H1 (cell line): ENCODE data around the gene DAP. TPM values are rescaled to one million over a fixed set of nuclear protein-coding genes. Genes with fewer than 3 reads are reported as not detected.

Experiments used
- CTCF ChIA-PET: fragments of 300-600 bp; sonication (Branson Sonifier 250); formaldehyde crosslinking; loops from one replicate; lab custom pipeline; 2021; ENCODE audit not compliant: partially characterized antibody; lab: Charles Lee
- POLR2A ChIA-PET: fragments of 300-600 bp; sonication (Branson Sonifier 250); formaldehyde crosslinking; loops from one replicate; lab custom pipeline; 2021; ENCODE audit warnings: inconsistent platforms; ENCODE audit not compliant: partially characterized antibody; lab: Charles Lee
- DNase-seq, 2 experiments: peaks; one replicate each; pipeline versions ENCODE4 v3.0.0 to v3.0.0-alpha.2; 2010 to 2022; ENCODE audit warnings: low spot score in 2 of 2, low read depth in 1 of 2, mixed read lengths in 1 of 2
- FAIRE-seq: peaks from 2 replicates; lab custom pipeline; 2011; peaks lifted over from hg19 to GRCh38; lab: Jason Lieb, UNC
- H2AFZ ChIP-seq: 2 replicates; pipeline ENCODE4 v1.8.1; 2012; ENCODE audit warnings: low read length, inconsistent platforms
- H2AK5ac ChIP-seq: 2 replicates; pipeline ENCODE4 v1.6.1; 2013; ENCODE audit warnings: low read depth, low read length
- H2BK120ac ChIP-seq: replicated peaks from 2 replicates; pipeline ENCODE3; 2013; ENCODE audit warnings: low read depth, low read length, inconsistent platforms
- H2BK12ac ChIP-seq: 2 replicates; pipeline ENCODE4 v1.6.1; 2013; ENCODE audit warnings: low read depth, low read length
- H2BK15ac ChIP-seq: 2 replicates; pipeline ENCODE4 v1.6.1; 2013; ENCODE audit warnings: low read length
- H2BK20ac ChIP-seq: 2 replicates; pipeline ENCODE4 v1.6.1; 2013; ENCODE audit warnings: low read length
- H2BK5ac ChIP-seq: 2 replicates; pipeline ENCODE4 v1.6.1; 2013; ENCODE audit warnings: low read depth, low read length
- H3K14ac ChIP-seq: 2 replicates; pipeline ENCODE4 v1.6.1; 2013; ENCODE audit warnings: inconsistent platforms; ENCODE audit not compliant: insufficient read length
- H3K18ac ChIP-seq: 2 replicates; pipeline ENCODE4 v1.6.1; 2013; ENCODE audit warnings: low read length; ENCODE audit errors: extremely low read depth
- H3K23ac ChIP-seq: 2 replicates; pipeline ENCODE4 v1.6.1; 2013; ENCODE audit warnings: inconsistent platforms; ENCODE audit not compliant: insufficient read length
- H3K23me2 ChIP-seq: 2 replicates; pipeline ENCODE4 v1.6.1; 2013; ENCODE audit warnings: low read depth, low read length
- H3K27ac ChIP-seq: 2 replicates; pipeline ENCODE4 v1.6.1; 2011; ENCODE audit warnings: low read depth, low read length, inconsistent platforms
- H3K27me3 ChIP-seq, 4 experiments: replicated peaks in 1 of 4; 1 replicate in 1 of 4; 2 replicates in 3 of 4; pipeline versions ENCODE4 v1.6.1 to v1.8.1; 2011 to 2013; ENCODE audit warnings: low read length in 3 of 4, mild to moderate bottlenecking in 3 of 4, inconsistent platforms in 2 of 4, mixed read lengths in 2 of 4, moderate library complexity in 1 of 4; ENCODE audit not compliant: control insufficient read depth in 3 of 4, insufficient read depth in 3 of 4; ENCODE audit errors: extremely low read depth in 1 of 4
- H3K36me3 ChIP-seq, 4 experiments: 2 replicates each; pipeline versions ENCODE4 v1.6.1 to v1.8.1; 2011 to 2013; ENCODE audit warnings: mild to moderate bottlenecking in 4 of 4, low read length in 3 of 4, moderate library complexity in 2 of 4, control low read depth in 1 of 4, inconsistent platforms in 1 of 4; ENCODE audit not compliant: insufficient read depth in 4 of 4, control insufficient read depth in 2 of 4
- H3K4ac ChIP-seq: replicated peaks from 2 replicates; pipeline ENCODE3; 2013; ENCODE audit warnings: low read length, low read depth, mixed read lengths, inconsistent platforms; ENCODE audit not compliant: insufficient read length
- H3K4me1 ChIP-seq, 4 experiments: replicated peaks in 1 of 4; 1 replicate in 1 of 4; 2 replicates in 3 of 4; pipeline versions ENCODE4 v1.6.1 to v1.8.1; 2011 to 2013; ENCODE audit warnings: low read length in 3 of 4, inconsistent platforms in 2 of 4, mixed read lengths in 1 of 4; ENCODE audit not compliant: insufficient read depth in 4 of 4, control insufficient read depth in 3 of 4
- H3K4me2 ChIP-seq, 2 experiments: 2 replicates each; pipeline versions ENCODE4 v1.6.1 to v1.8.1; 2011 to 2013; ENCODE audit warnings: low read depth in 2 of 2, low read length in 2 of 2, control low read depth in 1 of 2, inconsistent platforms in 1 of 2, mild to moderate bottlenecking in 1 of 2; ENCODE audit not compliant: insufficient read depth in 1 of 2
- H3K4me3 ChIP-seq, 4 experiments: fragments of 200-600, 300-600 bp in 1 of 4; sonication (generic), shearing (Covaris generic), sonication (Bioruptor Twin) in 1 of 4; 2 replicates each; pipeline versions ENCODE4 v1.5.1 to v1.8.1; 2011 to 2016; ENCODE audit warnings: low read length in 4 of 4, low read depth in 3 of 4, control low read depth in 2 of 4, inconsistent platforms in 2 of 4, mild to moderate bottlenecking in 2 of 4, mixed read lengths in 1 of 4, moderate library complexity in 1 of 4; ENCODE audit not compliant: insufficient read depth in 2 of 4; ENCODE audit errors: extremely low read depth in 1 of 4
- H3K56ac ChIP-seq: replicated peaks from 2 replicates; pipeline ENCODE3; 2013; ENCODE audit warnings: low read depth, mild to moderate bottlenecking, mixed read lengths, low read length, inconsistent platforms; ENCODE audit not compliant: insufficient read length
- H3K79me1 ChIP-seq: 2 replicates; pipeline ENCODE4 v1.6.1; 2013; ENCODE audit warnings: low read depth, low read length, control low read depth
- H3K79me2 ChIP-seq, 2 experiments: 2 replicates each; pipeline versions ENCODE4 v1.6.1 to v1.8.1; 2012 to 2013; ENCODE audit warnings: low read length in 2 of 2, mild to moderate bottlenecking in 2 of 2, inconsistent platforms in 1 of 2; ENCODE audit not compliant: insufficient read depth in 2 of 2, control insufficient read depth in 1 of 2
- H3K9ac ChIP-seq, 4 experiments: replicated peaks in 1 of 4; 1 replicate in 1 of 4; 2 replicates in 3 of 4; pipeline versions ENCODE4 v1.6.1 to v1.8.1; 2011 to 2013; ENCODE audit warnings: low read depth in 3 of 4, low read length in 3 of 4, control low read depth in 2 of 4, mild to moderate bottlenecking in 2 of 4, moderate library complexity in 2 of 4, inconsistent platforms in 1 of 4; ENCODE audit errors: extremely low read depth in 1 of 4
- H3K9me3 ChIP-seq, 2 experiments: 2 replicates each; pipeline versions ENCODE4 v1.6.1 to v1.8.1; 2012 to 2013; ENCODE audit warnings: mild to moderate bottlenecking in 2 of 2, moderate library complexity in 2 of 2, control low read depth in 1 of 2, inconsistent platforms in 1 of 2, low read depth in 1 of 2, low read length in 1 of 2, mixed read lengths in 1 of 2; ENCODE audit not compliant: insufficient read depth in 2 of 2
- H4K20me1 ChIP-seq, 2 experiments: replicated peaks in 1 of 2; 2 replicates each; pipeline versions ENCODE3 to v1.8.1; 2011 to 2013; ENCODE audit warnings: inconsistent platforms in 2 of 2, low read length in 2 of 2, mild to moderate bottlenecking in 1 of 2; ENCODE audit not compliant: insufficient read depth in 2 of 2, control insufficient read depth in 1 of 2
- H4K5ac ChIP-seq: 2 replicates; pipeline ENCODE4 v1.6.1; 2013; ENCODE audit warnings: low read length, low read depth, mixed read lengths, inconsistent platforms; ENCODE audit not compliant: insufficient read length
- H4K8ac ChIP-seq: 2 replicates; pipeline ENCODE4 v1.8.0; 2013; ENCODE audit warnings: mild to moderate bottlenecking, moderate library complexity, low read length, inconsistent platforms; ENCODE audit not compliant: insufficient read depth; ENCODE audit errors: extremely low read depth
- H4K91ac ChIP-seq: replicated peaks from 2 replicates; pipeline ENCODE3; 2013; ENCODE audit warnings: low read length, mixed read lengths, inconsistent platforms; ENCODE audit not compliant: insufficient read length
- CTCF ChIP-seq, 3 experiments: IDR thresholded peaks; 1 replicate in 2 of 3; 2 replicates in 1 of 3; pipeline versions ENCODE4 v1.5.1 to v1.6.1; 2011; ENCODE audit warnings: low read length in 3 of 3, mild to moderate bottlenecking in 3 of 3, inconsistent platforms in 2 of 3, low read depth in 1 of 3, moderate library complexity in 1 of 3; ENCODE audit not compliant: insufficient read depth in 1 of 3; ENCODE audit errors: control extremely low read depth in 1 of 3
- RAD21 ChIP-seq, 2 experiments: IDR thresholded peaks in 1 of 2; conservative IDR thresholded peaks in 1 of 2; 2 replicates each; pipeline ENCODE4 v1.6.1; 2011; ENCODE audit warnings: low read depth in 2 of 2, low read length in 2 of 2, improper control_type of control experiment in 1 of 2, inconsistent platforms in 1 of 2, mild to moderate bottlenecking in 1 of 2, moderate library complexity in 1 of 2
- SIX5 ChIP-seq: IDR thresholded peaks from 2 replicates; pipeline ENCODE4 v1.6.1; 2011; ENCODE audit warnings: mild to moderate bottlenecking, low read depth, low read length
- TCF12 ChIP-seq: IDR thresholded peaks from 2 replicates; pipeline ENCODE4 v1.6.1; 2011; ENCODE audit warnings: low read depth, mild to moderate bottlenecking, low read length
- WGBS, 2 experiments: shearing (Covaris generic) in 1 of 2; methylation state at CpG; one replicate each; pipeline versions ENCODE4 v1.1.6 to v1.1.7; 2013 to 2015; ENCODE audit warnings: low lambda C conversion rate in 2 of 2, mixed read lengths in 2 of 2, inconsistent platforms in 1 of 2, low coverage in 1 of 2, missing lambda C conversion rate in 1 of 2; ENCODE audit not compliant: insufficient replicate concordance in 2 of 2, insufficient coverage in 1 of 2, insufficient read length in 1 of 2; ENCODE audit errors: extremely low coverage in 1 of 2, missing lambda C conversion rate in 1 of 2; 5-methylcytosine and 5-hydroxymethylcytosine counted together
- polyA plus RNA-seq, 7 experiments: library from polyadenylated mRNA; depleted of rRNA in 3 of 7; stranded (reverse) in 5 of 7; unstranded in 2 of 7; fragments of >200 nt in 5 of 7; fragments of 200-250 nt in 2 of 7; gene quantifications; 1 replicate in 5 of 7; 2 replicates in 1 of 7; 4 replicates in 1 of 7; pipeline versions ENCODE4 v1.2.1 to v1.2.3, GENCODE V29; 2011 to 2013; ENCODE audit warnings: missing spikeins in 2 of 7, mixed read lengths in 2 of 7
- total RNA-seq: library from RNA; stranded (reverse); fragmentation: NEBNext Ultra II Directional; extraction: Animal tissue kit (Norgen Biotek cat#: 25700); gene quantifications from 2 replicates; pipeline ENCODE4 v1.2.1, GENCODE V29; 2021

Gene DAP
- total and polyA plus RNA-seq, 2 of the 8 experiments (the other 6 are each of a cell fraction or from before 2014, with no cell fraction given), result 26.2 to 44.4 TPM

- Histone ChIP-seq H3K18ac (no peak overlapping the region), H2BK5ac (no peak overlapping the region), H3K23me2 (0 out of 2 replicates have a peak, but pooled peaks cover 2% of the 10 kb centered on the region), H2BK15ac (no peak overlapping the region), H3K4me3 (no peak overlapping the region), H3K23ac (no peak overlapping the region), H2AK5ac (no peak overlapping the region), H3K27me3 (no peaks in the 10 kb centered on the region), H4K20me1 (peaks cover 0 to 3% of the 10 kb centered on the region in 2 experiments), H3K36me3 (peaks cover 0 to 3% (median under 1%) of the 10 kb centered on the region in 4 experiments; a peak in 4 of 8 replicates), H3K9me3 (no peaks in the 10 kb centered on the region), H3K79me2 (no peaks in the 10 kb centered on the region; a peak in 1 of 4 replicates), H3K27ac (no peak overlapping the region), H3K56ac (no peak overlapping the region), H2AFZ (no peak overlapping the region), H3K79me1 (peaks cover 4% of the 10 kb centered on the region; the same call in 1 of the 2 replicates), H3K4ac (no peak overlapping the region), H2BK20ac (no peak overlapping the region), H3K4me2 (no peak overlapping the region), H3K9ac (no peak overlapping the region), H4K91ac (no peak overlapping the region), H4K8ac (no peak overlapping the region), H2BK12ac (no peak overlapping the region), H2BK120ac (no peak overlapping the region), H3K4me1 (peaks cover 2 to 13% (median 6%) of the 10 kb centered on the region in 4 experiments), H3K14ac (no peak overlapping the region), H4K5ac (no peak overlapping the region)
- 0 out of 2 replicates have a peak, but pooled peaks have one; percentile 35 for TF ChIP-seq TCF12
- TF ChIP-seq CTCF (IDR thresholded peaks at IDR 0.05; ENCODE audit: control extremely low read depth in 1 of 3, insufficient read depth in 1 of 3, low read depth in 1 of 3, low read length in 3 of 3), result peak in 1 of 3 experiments; percentile 14; a peak in 1 of 4 replicates
- TF ChIP-seq RAD21 (IDR thresholded peaks at IDR 0.05 in 1 of 2, conservative IDR thresholded peaks at IDR 0.05 in 1 of 2; ENCODE audit: low read depth in 2 of 2, low read length in 2 of 2), result 0 out of 4 replicates have a peak, but pooled peaks of 1 of the 2 experiments have one; percentile 14
- no peak for TF ChIP-seq SIX5
- DNase-seq (no peak), FAIRE-seq (no peak)
- WGBS, 2 experiments, result 84% methylated on average over 29 of the region's 29 CpGs; no CpG with 5 or more reads in 1 of the 2 experiments
- ChIA-PET POLR2A (no interaction called here), CTCF (interaction anchor here (0.6 to 2.1 kb wide), 9 partner anchors 22 to 239 kb away, joined by 3 to 9 read pairs (median 4); no protein-coding TSS in a partner anchor)
Measured at GRCh38 chr5:10655161-10655971, 105.7 kb downstream of the DAP start.
